Activated naive CD8-positive, alpha-beta T cell (primary cell): ENCODE data around the gene ZNHIT3.
"Not testable (repeated sequence)": the region's sequence is repeated elsewhere in the genome, so short reads cannot be mapped to it uniquely, and the experiment has no call there.

Experiments used
- H3K27ac Mint-ChIP-seq: one replicate; pipeline ENCODE4 v1.8.0; 2021; ENCODE audit warnings: mixed read lengths
- H3K27me3 Mint-ChIP-seq: one replicate; pipeline ENCODE4 v1.8.0; 2021; ENCODE audit warnings: mixed read lengths
- H3K36me3 Mint-ChIP-seq: one replicate; pipeline ENCODE4 v1.8.0; 2021; ENCODE audit warnings: mixed read lengths
- H3K4me1 Mint-ChIP-seq: one replicate; pipeline ENCODE4 v1.8.0; 2021; ENCODE audit warnings: low read depth, mixed read lengths
- H3K4me3 Mint-ChIP-seq: one replicate; pipeline ENCODE4 v1.8.0; 2021; ENCODE audit warnings: mild to moderate bottlenecking, mixed read lengths
- H3K9me3 Mint-ChIP-seq: one replicate; pipeline ENCODE4 v1.8.0; 2021; ENCODE audit warnings: low read depth, mixed read lengths

ZNHIT3 gene

DNA sequence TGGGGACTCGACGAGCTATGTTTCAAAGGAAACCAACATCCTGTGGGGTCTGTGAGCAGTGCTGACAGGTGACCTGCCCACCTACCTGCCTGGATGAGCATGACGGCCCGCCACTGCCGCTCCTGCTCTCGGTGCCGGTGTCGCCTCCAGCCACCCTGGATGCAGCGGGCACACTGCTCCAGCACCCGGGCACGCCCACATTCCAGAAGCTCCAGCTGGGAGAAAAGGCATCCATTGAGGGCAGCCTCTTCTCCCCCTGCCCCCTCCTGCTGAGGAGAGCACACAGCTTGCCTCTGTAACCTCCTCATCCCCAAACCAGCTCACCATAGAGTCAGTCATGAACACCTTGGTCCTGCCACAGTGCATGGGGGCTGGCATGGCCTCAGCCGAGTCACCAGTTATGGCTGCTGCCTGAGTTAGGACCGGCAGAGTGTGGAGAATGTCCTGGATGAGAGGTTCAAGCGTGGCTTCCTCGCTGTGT is 14.3 kb downstream of the ZNHIT3 start:
- Mint-ChIP-seq H3K27ac (no peak overlapping the region), H3K4me3 (no peak overlapping the region), H3K36me3 (peaks cover 10% of the 10 kb centered on the region), H3K27me3 (no peaks in the 10 kb centered on the region), H3K9me3 (no peaks in the 10 kb centered on the region), H3K4me1 (no peaks in the 10 kb centered on the region)

DNA sequence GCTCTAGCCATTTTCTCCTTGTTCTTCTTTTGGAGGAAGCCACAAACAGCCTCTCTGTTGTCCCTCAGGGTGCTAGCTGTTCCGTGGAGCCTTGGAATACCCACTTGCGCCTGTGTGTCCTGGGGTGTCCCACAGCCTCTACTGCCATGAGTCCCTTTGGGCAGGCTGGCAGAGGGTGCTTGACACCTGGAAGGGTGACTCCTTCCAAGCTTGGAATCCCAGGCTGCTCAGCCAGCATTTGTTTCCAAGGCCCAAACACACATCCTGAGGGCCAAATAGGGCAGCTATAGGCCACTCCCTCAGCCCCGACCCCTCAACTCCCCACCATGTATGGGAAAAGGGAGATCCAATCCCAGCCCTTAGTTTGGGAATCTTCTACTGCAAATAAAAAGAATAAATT is 14.9 kb downstream of the ZNHIT3 start:
- H3K36me3 Mint-ChIP-seq, result peaks cover 12% of the 10 kb centered on the region
- no peaks in the 10 kb centered on the region for H3K27me3 Mint-ChIP-seq
- no peaks in the 10 kb centered on the region for H3K4me1 Mint-ChIP-seq
- H3K9me3 Mint-ChIP-seq, result no peaks in the 10 kb centered on the region
- no peak overlapping the region for H3K27ac Mint-ChIP-seq
- H3K4me3 Mint-ChIP-seq, result no peak overlapping the region

DNA sequence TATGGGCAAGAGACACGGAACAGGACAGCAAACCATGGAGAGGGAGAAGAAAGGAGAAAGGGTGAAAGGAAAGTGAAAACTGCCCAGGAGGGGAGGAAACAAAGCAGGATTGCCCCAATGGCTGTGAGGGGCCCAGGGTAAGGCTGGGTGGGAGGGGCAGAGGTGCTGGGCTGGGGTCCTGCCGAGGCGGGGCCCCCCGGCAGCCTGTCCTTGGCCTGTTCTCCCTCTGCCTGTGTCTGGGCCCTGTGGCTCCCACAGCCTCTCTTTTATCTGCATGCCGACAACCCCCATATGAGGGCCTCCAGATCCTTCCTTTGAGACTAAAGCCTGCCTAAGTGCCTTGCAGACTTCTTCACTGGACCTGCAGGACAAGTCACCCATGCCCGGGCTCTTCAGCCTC is 15.5 kb downstream of the ZNHIT3 start:
- Mint-ChIP-seq H3K27me3 (no peaks in the 10 kb centered on the region), H3K9me3 (no peaks in the 10 kb centered on the region), H3K4me3 (no peak overlapping the region), H3K36me3 (peaks cover 12% of the 10 kb centered on the region), H3K4me1 (no peaks in the 10 kb centered on the region), H3K27ac (peak overlapping the region; percentile 64)

DNA sequence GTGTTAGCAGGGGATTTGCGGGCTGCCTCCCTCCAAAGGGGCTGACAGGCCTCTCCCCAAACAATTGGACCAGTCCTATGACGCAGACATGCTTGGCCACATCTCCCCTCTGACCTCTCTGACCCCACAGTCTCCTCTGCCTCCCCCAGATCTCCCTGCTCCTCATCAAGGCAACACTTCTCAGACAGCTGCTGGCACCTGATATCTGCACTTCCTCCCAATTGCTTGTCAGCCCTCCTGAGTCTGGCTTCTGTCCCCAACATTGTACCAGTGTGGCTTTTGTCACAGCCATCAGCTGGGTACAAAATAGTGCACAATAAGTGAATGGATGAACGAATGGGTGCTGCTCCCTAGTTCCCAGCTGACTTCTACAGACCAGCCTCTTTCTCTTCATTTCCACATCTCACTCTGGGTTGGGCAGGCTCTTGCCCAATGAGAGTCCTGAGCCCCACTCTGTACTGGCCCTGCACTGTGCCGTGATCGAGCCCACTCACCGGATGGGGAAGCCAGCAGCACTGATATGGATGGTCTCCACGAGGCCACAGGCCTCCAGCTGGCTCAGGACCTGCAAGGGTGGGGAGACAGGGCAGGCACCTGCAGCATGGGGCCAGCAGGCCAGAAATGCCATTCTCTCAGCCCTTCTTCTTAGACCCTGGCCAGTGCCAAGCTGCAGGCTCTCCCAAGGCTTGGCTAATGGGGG is 17.1 kb downstream of the ZNHIT3 start:
- H3K36me3 Mint-ChIP-seq, result peaks cover 12% of the 10 kb centered on the region
- no peaks in the 10 kb centered on the region for H3K4me1 Mint-ChIP-seq
- H3K9me3 Mint-ChIP-seq, result no peaks in the 10 kb centered on the region
- no peak overlapping the region for H3K4me3 Mint-ChIP-seq
- H3K27me3 Mint-ChIP-seq, result no peaks in the 10 kb centered on the region
- no peak overlapping the region for H3K27ac Mint-ChIP-seq

- no peak overlapping the region for H3K4me3 Mint-ChIP-seq
- no peaks in the 10 kb centered on the region for H3K27me3 Mint-ChIP-seq
- no peak overlapping the region for H3K27ac Mint-ChIP-seq
- no peaks in the 10 kb centered on the region for H3K9me3 Mint-ChIP-seq
- peaks cover 12% of the 10 kb centered on the region for H3K36me3 Mint-ChIP-seq
- H3K4me1 Mint-ChIP-seq, result no peaks in the 10 kb centered on the region
These were observed 17.7 kb downstream of the ZNHIT3 start for GRCh38 chr17:36504156-36504545.

DNA sequence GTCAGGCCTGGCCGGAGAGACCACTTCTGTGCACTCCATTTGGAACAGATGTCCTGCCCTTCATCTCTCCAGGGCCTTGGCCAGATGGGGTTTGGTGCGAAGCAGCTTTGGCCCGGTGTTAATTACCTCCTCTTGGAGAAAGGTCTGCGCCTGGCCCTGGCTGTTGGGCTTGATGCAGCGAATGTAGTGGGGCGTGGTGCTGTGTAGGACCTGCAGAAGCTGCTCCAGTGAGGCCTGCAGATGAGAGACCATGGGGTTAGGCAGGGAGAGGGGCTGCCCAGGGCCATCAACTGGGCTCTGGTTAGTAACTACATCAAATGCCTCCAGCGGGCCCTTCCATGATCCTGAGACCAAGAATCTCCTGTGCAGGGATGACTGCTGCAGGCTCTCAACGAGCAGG is 18.7 kb downstream of the ZNHIT3 start:
- H3K4me3 Mint-ChIP-seq, result no peak overlapping the region
- no peaks in the 10 kb centered on the region for H3K27me3 Mint-ChIP-seq
- H3K9me3 Mint-ChIP-seq, result no peaks in the 10 kb centered on the region
- H3K27ac Mint-ChIP-seq, result no peak overlapping the region
- H3K36me3 Mint-ChIP-seq, result peaks cover 12% of the 10 kb centered on the region
- H3K4me1 Mint-ChIP-seq, result no peaks in the 10 kb centered on the region

- no peaks in the 10 kb centered on the region for H3K4me1 Mint-ChIP-seq
- H3K36me3 Mint-ChIP-seq, result peaks cover 12% of the 10 kb centered on the region
- H3K27me3 Mint-ChIP-seq, result no peaks in the 10 kb centered on the region
- no peaks in the 10 kb centered on the region for H3K9me3 Mint-ChIP-seq
- H3K4me3 Mint-ChIP-seq, result no peak overlapping the region
- H3K27ac Mint-ChIP-seq, result no peak overlapping the region
These were observed 19.9 kb downstream of the ZNHIT3 start for GRCh38 chr17:36506249-36506826.

DNA sequence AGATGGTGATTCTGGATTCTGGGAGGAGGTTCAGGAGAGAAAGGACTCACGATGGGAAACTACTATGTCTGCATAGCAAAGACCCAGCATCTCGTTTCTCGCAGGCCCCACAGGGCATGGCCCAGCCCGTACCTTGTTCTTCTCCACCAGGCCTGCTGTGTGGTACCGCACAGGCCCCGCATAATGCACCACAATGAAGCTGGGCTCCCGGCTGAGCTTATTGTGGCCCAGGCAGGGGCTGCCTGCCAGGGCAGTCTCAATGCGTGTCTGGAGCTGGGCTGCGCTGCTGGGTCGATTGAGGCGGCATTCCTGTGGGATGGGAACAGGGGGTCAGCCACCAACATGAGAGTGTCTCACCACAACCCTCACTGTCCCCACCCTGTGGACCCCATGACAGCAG is 20.4 kb downstream of the ZNHIT3 start:
- H3K27ac Mint-ChIP-seq, result no peak overlapping the region
- H3K27me3 Mint-ChIP-seq, result no peaks in the 10 kb centered on the region
- no peaks in the 10 kb centered on the region for H3K4me1 Mint-ChIP-seq
- no peaks in the 10 kb centered on the region for H3K9me3 Mint-ChIP-seq
- H3K4me3 Mint-ChIP-seq, result no peak overlapping the region
- H3K36me3 Mint-ChIP-seq, result peaks cover 12% of the 10 kb centered on the region

DNA sequence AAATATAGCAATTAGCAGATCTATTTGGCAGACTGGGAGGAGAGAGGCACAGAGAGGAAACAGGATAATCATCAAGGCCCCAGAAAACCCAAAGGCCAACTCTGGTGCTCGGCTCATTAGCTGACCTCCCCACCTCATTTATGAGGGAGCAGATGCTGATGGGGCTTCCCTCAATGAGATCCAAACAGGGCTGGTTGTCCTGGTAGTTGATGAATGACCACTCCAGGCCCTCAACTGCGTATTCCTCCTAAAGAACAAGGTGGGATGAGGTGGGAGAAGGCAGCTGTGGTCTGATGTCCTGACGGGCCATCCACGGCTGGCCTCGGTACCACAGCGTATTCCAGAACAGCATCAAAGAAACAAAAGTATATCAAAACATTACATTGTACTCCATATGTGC is 20.8 kb downstream of the ZNHIT3 start:
- no peaks in the 10 kb centered on the region for H3K4me1 Mint-ChIP-seq
- H3K27ac Mint-ChIP-seq, result no peak overlapping the region
- H3K9me3 Mint-ChIP-seq, result no peaks in the 10 kb centered on the region
- H3K27me3 Mint-ChIP-seq, result no peaks in the 10 kb centered on the region
- H3K36me3 Mint-ChIP-seq, result peaks cover 11% of the 10 kb centered on the region
- no peak overlapping the region for H3K4me3 Mint-ChIP-seq

DNA sequence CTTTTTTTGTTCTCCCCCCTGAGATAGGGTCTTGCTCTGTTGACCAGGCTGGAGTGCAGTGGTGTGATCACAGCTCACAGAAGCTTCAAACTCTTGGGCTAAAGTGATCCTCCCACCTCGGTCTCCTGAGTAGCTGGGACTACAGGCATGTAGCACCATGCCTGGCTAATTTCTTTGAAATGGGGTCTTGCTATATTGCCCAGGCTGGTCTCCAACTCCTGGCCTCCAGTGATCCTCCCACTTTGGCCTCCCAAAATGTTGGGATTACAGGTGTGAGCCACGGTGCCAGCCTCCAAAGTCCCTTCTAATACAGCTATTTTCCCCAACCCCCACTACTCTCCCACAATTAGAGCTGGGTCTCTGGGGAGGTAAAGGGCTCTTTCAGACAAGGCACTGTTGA is 22.0 kb downstream of the ZNHIT3 start:
- not testable (repeated sequence) for H3K4me3 Mint-ChIP-seq, H3K4me1 Mint-ChIP-seq, H3K27me3 Mint-ChIP-seq, H3K27ac Mint-ChIP-seq, H3K9me3 Mint-ChIP-seq
- H3K36me3 Mint-ChIP-seq, result peaks cover 10% of the 10 kb centered on the region

- no peak overlapping the region for H3K27ac Mint-ChIP-seq
- no peaks in the 10 kb centered on the region for H3K4me1 Mint-ChIP-seq
- peaks cover 9% of the 10 kb centered on the region for H3K36me3 Mint-ChIP-seq
- H3K9me3 Mint-ChIP-seq, result no peaks in the 10 kb centered on the region
- H3K4me3 Mint-ChIP-seq, result no peak overlapping the region
- H3K27me3 Mint-ChIP-seq, result no peaks in the 10 kb centered on the region
These were observed 22.9 kb downstream of the ZNHIT3 start for GRCh38 chr17:36509272-36509985.

- H3K27ac Mint-ChIP-seq, result no peak overlapping the region
These were observed 24.2 kb downstream of the ZNHIT3 start for GRCh38 chr17:36510636-36511035.

DNA sequence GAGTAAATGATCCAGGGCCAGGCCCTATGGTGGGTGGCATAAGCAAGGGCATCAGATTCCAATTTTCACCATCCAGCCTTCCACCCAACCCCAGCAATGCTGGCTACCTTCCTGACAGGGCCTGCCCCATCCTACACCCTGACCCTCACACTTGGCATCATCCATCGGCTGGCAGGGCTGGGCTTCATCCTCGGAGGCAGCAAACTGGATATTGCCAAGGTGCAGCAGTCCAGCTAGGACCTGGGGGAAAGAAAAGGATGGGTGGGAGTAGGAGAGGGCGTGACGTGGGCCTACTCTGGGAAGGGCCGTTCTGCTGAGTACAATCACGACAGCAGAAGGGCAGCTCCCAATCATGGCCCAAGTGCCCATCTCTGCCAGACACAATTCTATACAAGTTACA is 24.7 kb downstream of the ZNHIT3 start:
- H3K36me3 Mint-ChIP-seq, result peaks cover 4% of the 10 kb centered on the region
- H3K4me1 Mint-ChIP-seq, result no peaks in the 10 kb centered on the region
- no peaks in the 10 kb centered on the region for H3K9me3 Mint-ChIP-seq
- no peak overlapping the region for H3K27ac Mint-ChIP-seq
- H3K4me3 Mint-ChIP-seq, result no peak overlapping the region
- H3K27me3 Mint-ChIP-seq, result no peaks in the 10 kb centered on the region

More at GRCh38 chr17:36510636-36511035, 24.2 kb downstream of the ZNHIT3 start:
- Mint-ChIP-seq H3K9me3 (no peaks in the 10 kb centered on the region), H3K27me3 (no peaks in the 10 kb centered on the region), H3K4me1 (no peaks in the 10 kb centered on the region), H3K4me3 (no peak overlapping the region), H3K36me3 (peaks cover 6% of the 10 kb centered on the region)

- H3K4me3 Mint-ChIP-seq, result no peak overlapping the region
- H3K27me3 Mint-ChIP-seq, result no peaks in the 10 kb centered on the region
- H3K4me1 Mint-ChIP-seq, result no peaks in the 10 kb centered on the region
- peaks cover 6% of the 10 kb centered on the region for H3K36me3 Mint-ChIP-seq
- H3K9me3 Mint-ChIP-seq, result no peaks in the 10 kb centered on the region
- H3K27ac Mint-ChIP-seq, result no peak overlapping the region
These were observed 26.2 kb downstream of the ZNHIT3 start for GRCh38 chr17:36512641-36513040.

DNA sequence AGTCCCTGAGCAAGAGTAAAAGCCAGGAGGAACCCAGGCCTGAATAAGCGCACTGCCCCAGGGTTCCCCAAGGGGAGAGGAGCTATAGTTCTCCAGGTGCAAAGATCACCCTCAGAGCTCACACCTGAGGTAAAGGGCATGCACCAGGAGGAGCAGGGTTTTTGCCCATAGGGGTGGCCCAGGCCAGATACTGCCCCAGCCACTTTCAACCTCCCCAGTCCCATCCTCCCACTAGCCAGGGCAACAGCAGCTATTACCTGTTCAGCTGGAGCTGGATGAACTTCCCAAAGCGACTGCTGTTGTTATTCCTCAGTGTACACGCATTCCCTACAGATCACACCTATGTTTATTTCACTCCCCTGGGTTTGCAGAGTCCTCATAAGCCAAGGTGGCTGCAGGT is 28.4 kb downstream of the ZNHIT3 start:
- Mint-ChIP-seq H3K27me3 (no peaks in the 10 kb centered on the region), H3K27ac (no peak overlapping the region), H3K9me3 (no peaks in the 10 kb centered on the region), H3K4me1 (no peaks in the 10 kb centered on the region), H3K36me3 (peaks cover 9% of the 10 kb centered on the region), H3K4me3 (no peak overlapping the region)
